ENCODE data around the gene SLC49A3. TPM values are rescaled to one million over a fixed set of nuclear protein-coding genes. Genes with fewer than 3 reads are reported as not detected.

Gene SLC49A3
- total and polyA plus RNA-seq, 2 of the 13 experiments (the other 11 are each of a cell fraction or from before 2014, with no cell fraction given): 0.07 to 0.17 TPM

DNA sequence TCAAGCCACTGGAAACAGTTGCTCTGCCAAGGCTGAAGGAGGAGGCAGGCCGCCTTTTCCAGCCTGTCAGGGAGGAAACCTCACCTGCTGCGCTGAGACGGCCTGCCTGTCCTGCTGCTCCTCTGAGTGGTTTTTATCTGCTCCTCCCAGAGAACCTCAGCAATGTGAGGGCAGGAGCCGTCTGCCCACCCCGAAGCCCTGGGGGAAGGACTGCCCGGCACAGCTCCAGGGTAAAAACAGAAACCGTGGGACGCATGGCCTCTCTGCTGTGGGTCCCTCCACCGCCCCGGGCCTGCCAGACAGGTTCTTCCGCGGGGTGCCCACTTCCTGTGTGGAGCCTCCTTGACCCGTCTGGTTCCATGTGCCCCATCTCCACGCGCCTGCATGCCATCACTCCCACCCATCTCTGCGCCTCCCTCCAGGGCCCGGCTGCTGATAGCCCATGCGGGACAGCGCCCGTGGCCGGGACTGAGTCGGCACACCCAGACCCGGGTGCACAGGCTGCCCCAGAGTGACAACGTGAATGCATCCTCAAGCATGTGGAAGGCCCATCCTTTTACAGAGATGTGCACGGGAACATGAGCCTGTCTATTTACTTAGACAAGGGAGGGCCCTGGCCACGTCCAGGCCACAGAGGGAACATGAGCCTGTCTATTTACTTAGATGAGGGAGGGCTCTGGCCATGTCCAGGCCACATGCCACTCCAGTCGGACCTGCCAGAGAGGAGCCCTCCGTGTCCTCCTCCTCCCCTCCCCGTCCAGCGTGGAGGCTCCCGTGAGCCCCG lies 4.0 kb upstream of the SLC49A3 start (continued):
- TF ChIP-seq, protein P1, sequence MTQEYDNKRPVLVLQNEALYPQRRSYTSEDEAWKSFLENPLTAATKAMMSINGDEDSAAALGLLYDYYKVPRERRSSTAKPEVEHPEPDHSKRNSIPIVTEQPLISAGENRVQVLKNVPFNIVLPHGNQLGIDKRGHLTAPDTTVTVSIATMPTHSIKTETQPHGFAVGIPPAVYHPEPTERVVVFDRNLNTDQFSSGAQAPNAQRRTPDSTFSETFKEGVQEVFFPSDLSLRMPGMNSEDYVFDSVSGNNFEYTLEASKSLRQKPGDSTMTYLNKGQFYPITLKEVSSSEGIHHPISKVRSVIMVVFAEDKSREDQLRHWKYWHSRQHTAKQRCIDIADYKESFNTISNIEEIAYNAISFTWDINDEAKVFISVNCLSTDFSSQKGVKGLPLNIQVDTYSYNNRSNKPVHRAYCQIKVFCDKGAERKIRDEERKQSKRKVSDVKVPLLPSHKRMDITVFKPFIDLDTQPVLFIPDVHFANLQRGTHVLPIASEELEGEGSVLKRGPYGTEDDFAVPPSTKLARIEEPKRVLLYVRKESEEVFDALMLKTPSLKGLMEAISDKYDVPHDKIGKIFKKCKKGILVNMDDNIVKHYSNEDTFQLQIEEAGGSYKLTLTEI (CRISPR knock-in tag; conservative IDR thresholded peaks at IDR 0.05): no peak
- TF ChIP-seq ZNF317 (CRISPR knock-in tag; IDR thresholded peaks at IDR 0.05) (0 out of 2 replicates have a peak, but pooled peaks have one; percentile 32), ZNF839 (CRISPR knock-in tag; IDR thresholded peaks at IDR 0.05; ENCODE audit: borderline replicate concordance) (no peak), ZNF768 (CRISPR knock-in tag; IDR thresholded peaks at IDR 0.05) (peak; percentile 35; the same call in 1 of the 2 replicates), ZNF333 (CRISPR knock-in tag; IDR thresholded peaks at IDR 0.05; ENCODE audit: borderline replicate concordance) (no peak), SNAI1 (CRISPR knock-in tag; IDR thresholded peaks at IDR 0.05; ENCODE audit: borderline replicate concordance) (no peak), ZNF776 (CRISPR knock-in tag; IDR thresholded peaks at IDR 0.05) (no peak), MTA3 (CRISPR knock-in tag; IDR thresholded peaks at IDR 0.05) (no peak), KDM1A (CRISPR knock-in tag; IDR thresholded peaks at IDR 0.05) (peak; percentile 38; the same call in 1 of the 2 replicates), ZNF878 (CRISPR knock-in tag; IDR thresholded peaks at IDR 0.05) (no peak), KLF13 (CRISPR knock-in tag; IDR thresholded peaks at IDR 0.05) (no peak), CENPX (CRISPR knock-in tag; IDR thresholded peaks at IDR 0.05) (no peak), STAT5B (CRISPR knock-in tag; IDR thresholded peaks at IDR 0.05) (no peak), ZNF282 (IDR thresholded peaks at IDR 0.05; ENCODE audit: partially characterized antibody) (no peak), ZNF652 (CRISPR knock-in tag; IDR thresholded peaks at IDR 0.05; ENCODE audit: borderline replicate concordance, low read depth) (no peak; the same call in 1 of the 2 replicates), ZNF639 (CRISPR knock-in tag; conservative IDR thresholded peaks at IDR 0.05) (no peak)
- TF ChIP-seq, protein P2, sequence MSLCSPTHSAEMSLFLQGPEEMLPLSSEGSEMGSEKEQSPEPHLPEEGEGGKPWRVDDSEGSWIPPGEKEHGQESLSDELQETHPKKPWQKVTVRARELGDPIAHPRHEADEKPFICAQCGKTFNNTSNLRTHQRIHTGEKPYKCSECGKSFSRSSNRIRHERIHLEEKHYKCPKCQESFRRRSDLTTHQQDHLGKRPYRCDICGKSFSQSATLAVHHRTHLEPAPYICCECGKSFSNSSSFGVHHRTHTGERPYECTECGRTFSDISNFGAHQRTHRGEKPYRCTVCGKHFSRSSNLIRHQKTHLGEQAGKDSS (CRISPR knock-in tag; IDR thresholded peaks at IDR 0.05; ENCODE audit: borderline replicate concordance, low read depth): peak; percentile 78; the same call in 1 of the 2 replicates
- TF ChIP-seq, protein P3, sequence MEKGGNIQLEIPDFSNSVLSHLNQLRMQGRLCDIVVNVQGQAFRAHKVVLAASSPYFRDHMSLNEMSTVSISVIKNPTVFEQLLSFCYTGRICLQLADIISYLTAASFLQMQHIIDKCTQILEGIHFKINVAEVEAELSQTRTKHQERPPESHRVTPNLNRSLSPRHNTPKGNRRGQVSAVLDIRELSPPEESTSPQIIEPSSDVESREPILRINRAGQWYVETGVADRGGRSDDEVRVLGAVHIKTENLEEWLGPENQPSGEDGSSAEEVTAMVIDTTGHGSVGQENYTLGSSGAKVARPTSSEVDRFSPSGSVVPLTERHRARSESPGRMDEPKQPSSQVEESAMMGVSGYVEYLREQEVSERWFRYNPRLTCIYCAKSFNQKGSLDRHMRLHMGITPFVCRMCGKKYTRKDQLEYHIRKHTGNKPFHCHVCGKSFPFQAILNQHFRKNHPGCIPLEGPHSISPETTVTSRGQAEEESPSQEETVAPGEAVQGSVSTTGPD (CRISPR knock-in tag; IDR thresholded peaks at IDR 0.05): no peak
- TF ChIP-seq, protein P4, sequence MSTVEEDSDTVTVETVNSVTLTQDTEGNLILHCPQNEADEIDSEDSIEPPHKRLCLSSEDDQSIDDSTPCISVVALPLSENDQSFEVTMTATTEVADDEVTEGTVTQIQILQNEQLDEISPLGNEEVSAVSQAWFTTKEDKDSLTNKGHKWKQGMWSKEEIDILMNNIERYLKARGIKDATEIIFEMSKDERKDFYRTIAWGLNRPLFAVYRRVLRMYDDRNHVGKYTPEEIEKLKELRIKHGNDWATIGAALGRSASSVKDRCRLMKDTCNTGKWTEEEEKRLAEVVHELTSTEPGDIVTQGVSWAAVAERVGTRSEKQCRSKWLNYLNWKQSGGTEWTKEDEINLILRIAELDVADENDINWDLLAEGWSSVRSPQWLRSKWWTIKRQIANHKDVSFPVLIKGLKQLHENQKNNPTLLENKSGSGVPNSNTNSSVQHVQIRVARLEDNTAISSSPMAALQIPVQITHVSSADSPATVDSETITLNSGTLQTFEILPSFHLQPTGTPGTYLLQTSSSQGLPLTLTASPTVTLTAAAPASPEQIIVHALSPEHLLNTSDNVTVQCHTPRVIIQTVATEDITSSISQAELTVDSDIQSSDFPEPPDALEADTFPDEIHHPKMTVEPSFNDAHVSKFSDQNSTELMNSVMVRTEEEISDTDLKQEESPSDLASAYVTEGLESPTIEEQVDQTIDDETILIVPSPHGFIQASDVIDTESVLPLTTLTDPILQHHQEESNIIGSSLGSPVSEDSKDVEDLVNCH (CRISPR knock-in tag; IDR thresholded peaks at IDR 0.05): no peak
- TF ChIP-seq, protein P5, sequence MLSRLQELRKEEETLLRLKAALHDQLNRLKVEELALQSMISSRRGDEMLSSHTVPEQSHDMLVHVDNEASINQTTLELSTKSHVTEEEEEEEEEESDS (CRISPR knock-in tag; IDR thresholded peaks at IDR 0.05; ENCODE audit: borderline replicate concordance): no peak
